Memory B cell (primary cell): ENCODE data around the gene OBP2B.
"Not testable (repeated sequence)": the region's sequence is repeated elsewhere in the genome, so short reads cannot be mapped to it uniquely, and the experiment has no call there.

ENCODE experiments used
- ATAC-seq: fragments of 150-1000 bp; cut with Tn5 transposase; 2 replicates; pipeline ENCODE4 v1.10.0; 2021; ENCODE audit warnings: low read depth, mild to moderate bottlenecking, moderate library complexity
- DNase-seq, 2 donors: peaks; one replicate each; pipeline ENCODE4 v3.0.0; 2022; ENCODE audit warnings: low spot score in 2 of 2
- H3K27ac Mint-ChIP-seq: one replicate; pipeline ENCODE4 v1.8.0; 2022; ENCODE audit warnings: mild to moderate bottlenecking, moderate library complexity, mixed read lengths
- H3K27me3 Mint-ChIP-seq: one replicate; pipeline ENCODE4 v1.8.0; 2022; ENCODE audit warnings: mixed read lengths
- H3K36me3 Mint-ChIP-seq: one replicate; pipeline ENCODE4 v1.8.0; 2022; ENCODE audit warnings: mild to moderate bottlenecking, mixed read lengths
- H3K4me1 Mint-ChIP-seq: one replicate; pipeline ENCODE4 v1.8.0; 2022; ENCODE audit warnings: mixed read lengths
- H3K4me3 Mint-ChIP-seq: one replicate; pipeline ENCODE4 v1.8.0; 2022; ENCODE audit warnings: mild to moderate bottlenecking, moderate library complexity, mixed read lengths
- H3K9me3 Mint-ChIP-seq: one replicate; pipeline ENCODE4 v1.8.0; 2022; ENCODE audit warnings: mixed read lengths

The OBP2B gene

DNA sequence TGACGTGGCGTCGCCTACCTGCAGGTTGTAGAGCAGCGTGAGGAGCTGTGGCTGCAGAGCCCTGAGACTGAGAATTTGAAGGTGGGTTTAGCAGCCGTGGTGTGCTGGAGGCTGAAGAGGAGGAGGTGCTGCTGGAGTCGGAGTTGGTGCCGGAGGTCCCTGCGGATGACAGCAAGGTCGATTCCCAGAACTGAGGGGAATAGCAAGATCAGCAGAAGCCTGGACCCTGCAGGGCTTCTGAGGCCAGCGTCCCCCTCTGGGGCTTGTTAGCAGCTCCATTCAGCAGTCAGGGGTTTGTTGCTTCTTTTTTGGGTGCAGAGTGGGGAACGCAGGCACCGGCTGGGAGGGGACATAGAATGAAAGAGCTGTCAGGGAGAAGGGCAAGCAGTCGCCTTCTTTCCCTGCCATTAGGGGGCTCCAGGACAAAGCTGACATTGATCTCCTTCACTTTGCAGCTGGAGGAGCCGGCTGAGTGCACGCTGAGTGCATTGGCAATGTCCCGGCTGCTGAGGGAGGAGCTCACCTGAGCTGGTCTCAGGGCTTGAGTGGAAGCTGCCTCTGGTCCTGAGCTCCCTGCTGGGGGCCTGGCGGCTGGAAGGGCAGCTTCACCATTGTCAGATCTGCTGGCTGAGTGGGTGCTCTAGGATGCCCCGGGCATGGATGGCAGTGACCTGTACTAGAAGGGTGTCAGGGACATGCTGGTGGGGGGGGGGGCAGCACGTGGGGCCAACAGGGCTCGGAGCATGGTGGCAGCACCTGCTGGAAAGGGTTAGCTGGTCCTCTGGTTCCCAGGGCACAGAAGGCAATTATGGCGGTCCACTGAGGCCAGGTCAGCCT, 20.8 kb downstream of the OBP2B start:
- ATAC-seq = no peak
- peaks cover 8% of the 10 kb centered on the region for H3K4me1 Mint-ChIP-seq
- no peak overlapping the region for H3K4me3 Mint-ChIP-seq
- H3K27ac Mint-ChIP-seq = no peak overlapping the region
- H3K36me3 Mint-ChIP-seq = no peaks in the 10 kb centered on the region
- no peak for DNase-seq
- peaks cover 13% of the 10 kb centered on the region for H3K27me3 Mint-ChIP-seq
- H3K9me3 Mint-ChIP-seq = no peaks in the 10 kb centered on the region

DNA sequence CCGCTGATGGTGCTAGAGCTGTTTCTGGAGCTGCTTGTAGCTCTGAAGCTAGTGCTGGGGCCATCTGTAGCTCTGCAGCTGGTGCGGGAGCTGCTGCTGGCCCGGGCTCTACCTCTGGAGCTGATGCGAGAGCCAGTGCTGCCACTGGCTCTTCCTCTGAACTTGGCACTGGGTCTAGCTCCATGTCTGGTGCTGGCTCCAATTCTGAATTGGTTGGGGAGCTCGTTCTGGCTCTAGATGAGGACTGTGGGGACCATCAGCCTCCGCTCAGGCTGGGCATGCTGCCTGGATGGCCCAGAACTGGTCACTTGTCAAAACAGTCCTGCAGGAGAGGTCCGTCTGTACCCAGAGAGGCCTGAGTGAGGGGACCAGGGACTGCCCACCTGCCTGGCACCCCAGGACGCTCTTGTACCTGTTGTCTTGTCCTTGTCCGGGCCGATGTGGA, 21.5 kb downstream of the OBP2B start:
- Mint-ChIP-seq H3K27ac (no peak overlapping the region), H3K27me3 (peaks cover 15% of the 10 kb centered on the region), H3K36me3 (no peaks in the 10 kb centered on the region), H3K4me3 (no peak overlapping the region), H3K4me1 (peaks cover 8% of the 10 kb centered on the region), H3K9me3 (no peaks in the 10 kb centered on the region)
- no peak for ATAC-seq
- no peak for DNase-seq

GRCh38 chr9:133186736-133187135, 22.3 kb downstream of the OBP2B start:
- H3K9me3 Mint-ChIP-seq = no peaks in the 10 kb centered on the region
- H3K36me3 Mint-ChIP-seq = no peaks in the 10 kb centered on the region
- H3K4me1 Mint-ChIP-seq = peaks cover 8% of the 10 kb centered on the region
- ATAC-seq = no peak
- DNase-seq = no peak
- no peak overlapping the region for H3K27ac Mint-ChIP-seq
- no peak overlapping the region for H3K4me3 Mint-ChIP-seq
- peaks cover 14% of the 10 kb centered on the region for H3K27me3 Mint-ChIP-seq

GRCh38 chr9:133184971-133185370, 24.1 kb downstream of the OBP2B start:
- peak; percentile 46 for ATAC-seq
- no peak overlapping the region for H3K4me3 Mint-ChIP-seq
- no peak for DNase-seq
- H3K4me1 Mint-ChIP-seq = peaks cover 8% of the 10 kb centered on the region
- H3K27me3 Mint-ChIP-seq = peaks cover 16% of the 10 kb centered on the region
- no peaks in the 10 kb centered on the region for H3K9me3 Mint-ChIP-seq
- H3K36me3 Mint-ChIP-seq = no peaks in the 10 kb centered on the region
- no peak overlapping the region for H3K27ac Mint-ChIP-seq

DNA sequence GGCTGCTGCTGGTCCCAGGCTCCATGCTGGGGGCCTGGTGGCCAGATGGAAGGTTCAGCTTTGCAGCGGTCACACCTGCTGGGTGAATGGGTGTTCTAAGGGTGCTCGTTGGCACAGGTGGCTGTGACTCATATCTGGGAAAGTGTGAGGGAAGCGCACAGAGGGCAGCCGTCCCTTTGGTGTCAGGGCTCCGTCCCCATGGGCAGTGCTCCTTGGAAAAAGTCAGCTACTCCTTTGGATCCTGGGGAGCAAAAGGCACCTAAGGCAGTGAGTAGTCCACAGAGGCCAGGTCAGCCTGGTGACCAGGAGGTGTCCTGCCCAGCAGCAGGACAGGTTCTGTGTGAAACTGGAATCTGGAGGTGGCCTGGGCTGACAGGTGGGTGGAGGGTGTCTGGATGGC, 26.9 kb downstream of the OBP2B start:
- no peaks in the 10 kb centered on the region for H3K9me3 Mint-ChIP-seq
- H3K4me1 Mint-ChIP-seq = peaks cover 8% of the 10 kb centered on the region
- H3K27me3 Mint-ChIP-seq = peaks cover 13% of the 10 kb centered on the region
- no peak overlapping the region for H3K27ac Mint-ChIP-seq
- ATAC-seq (no peak), DNase-seq (no peak)
- no peaks in the 10 kb centered on the region for H3K36me3 Mint-ChIP-seq
- no peak overlapping the region for H3K4me3 Mint-ChIP-seq

GRCh38 chr9:133181561-133181960, 27.5 kb downstream of the OBP2B start:
- ATAC-seq = no peak
- H3K27ac Mint-ChIP-seq = no peak overlapping the region

DNA sequence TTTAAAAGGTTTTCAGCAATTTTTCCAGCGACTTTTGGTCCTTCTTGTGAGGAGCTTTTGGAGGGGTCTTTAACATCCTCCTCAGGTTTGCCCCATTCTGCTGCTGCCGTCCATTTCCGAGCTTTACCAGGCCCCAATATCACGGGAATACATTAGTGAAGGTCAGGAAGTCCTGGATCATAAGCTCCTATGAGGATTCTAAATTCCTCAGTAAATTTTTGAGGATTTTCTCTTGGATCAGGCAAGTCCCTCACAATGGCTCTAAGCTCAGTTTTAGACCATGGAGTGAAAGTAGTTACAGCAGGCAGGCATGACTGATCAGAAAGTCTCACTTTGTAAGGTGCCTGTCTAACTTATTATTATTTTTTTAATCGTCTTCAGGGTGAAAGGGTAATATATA, 28.1 kb downstream of the OBP2B start:
- H3K4me1 Mint-ChIP-seq = peaks cover 5% of the 10 kb centered on the region
- DNase-seq = no peak
- H3K27me3 Mint-ChIP-seq = peaks cover 11% of the 10 kb centered on the region
- H3K4me3 Mint-ChIP-seq = no peak overlapping the region
- no peaks in the 10 kb centered on the region for H3K36me3 Mint-ChIP-seq
- ATAC-seq = no peak
- H3K9me3 Mint-ChIP-seq = no peaks in the 10 kb centered on the region
- no peak overlapping the region for H3K27ac Mint-ChIP-seq

More at GRCh38 chr9:133181561-133181960, 27.5 kb downstream of the OBP2B start:
- Mint-ChIP-seq H3K4me1 (peaks cover 8% of the 10 kb centered on the region), H3K27me3 (peaks cover 13% of the 10 kb centered on the region), H3K9me3 (no peaks in the 10 kb centered on the region), H3K36me3 (no peaks in the 10 kb centered on the region), H3K4me3 (no peak overlapping the region)
- DNase-seq = no peak

DNA sequence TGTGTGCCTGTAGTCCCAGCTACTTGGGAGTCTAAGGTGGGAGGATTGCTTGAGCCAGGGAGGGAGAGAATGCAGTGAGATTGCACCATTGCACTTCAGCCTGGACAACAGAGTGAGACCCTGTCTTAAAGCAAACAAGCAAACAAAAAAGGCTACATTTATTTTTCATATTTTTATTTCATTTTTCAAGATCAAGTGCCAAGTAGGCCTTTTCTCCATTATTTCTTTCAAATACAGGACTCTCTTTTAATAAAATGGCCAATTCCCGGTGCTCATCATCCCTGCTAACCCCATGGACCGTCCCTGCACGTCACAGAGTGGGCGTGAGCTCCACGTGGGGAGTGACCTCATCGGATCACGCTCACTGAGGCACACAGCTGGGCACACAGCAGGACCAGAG, 36.0 kb downstream of the OBP2B start:
- Mint-ChIP-seq H3K4me3 (no peak overlapping the region), H3K36me3 (no peaks in the 10 kb centered on the region), H3K27me3 (peaks cover 13% of the 10 kb centered on the region), H3K27ac (no peak overlapping the region), H3K4me1 (peaks cover 16% of the 10 kb centered on the region), H3K9me3 (no peaks in the 10 kb centered on the region)
- DNase-seq = no peak
- no peak for ATAC-seq

DNA sequence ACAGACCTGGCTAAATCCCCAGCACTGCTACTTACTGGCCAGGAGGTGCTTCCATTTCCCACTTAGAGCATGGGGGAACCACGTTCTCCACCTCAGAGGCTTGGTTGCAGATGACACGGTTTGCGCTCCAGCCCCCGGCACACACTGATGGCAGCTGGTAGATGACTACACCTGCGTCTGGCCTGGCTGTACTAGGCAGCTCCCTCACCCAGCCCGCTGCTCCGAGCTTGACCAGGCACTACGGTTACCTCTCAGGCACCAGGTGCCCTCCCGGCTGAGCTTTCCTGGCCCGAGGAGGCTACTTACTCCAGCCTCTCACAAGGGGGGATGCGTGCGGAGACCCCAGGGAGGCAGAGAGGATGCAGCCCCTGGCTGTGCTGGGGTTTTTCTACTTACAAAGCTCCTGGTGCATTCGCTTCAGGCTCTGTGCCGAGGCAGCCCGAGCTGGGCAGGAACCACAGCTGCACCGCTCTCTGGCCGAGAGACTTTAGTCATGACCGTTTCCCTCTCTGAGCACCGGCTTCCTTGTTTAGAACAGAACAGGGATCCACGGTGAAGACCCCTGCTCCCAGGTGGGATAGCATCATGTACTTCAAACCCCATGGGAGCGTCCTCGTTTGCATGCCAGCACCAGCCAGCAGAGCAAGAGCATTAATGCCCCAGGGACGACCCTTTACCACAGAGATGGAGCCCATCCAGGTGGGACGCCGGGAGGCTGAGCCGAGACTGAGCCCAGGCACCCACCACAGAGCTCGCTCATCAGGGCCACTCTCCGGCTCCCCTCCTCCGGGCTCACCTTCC, 37.7 kb downstream of the OBP2B start:
- ATAC-seq (peak; percentile 84), DNase-seq (peak; percentile 31 to 39)
- Mint-ChIP-seq H3K4me3 (peak overlapping the region; percentile 76), H3K4me1 (peaks cover 16% of the 10 kb centered on the region), H3K27me3 (peaks cover 13% of the 10 kb centered on the region), H3K27ac (peak overlapping the region; percentile 62), H3K36me3 (no peaks in the 10 kb centered on the region), H3K9me3 (no peaks in the 10 kb centered on the region)

- no peaks in the 10 kb centered on the region for H3K36me3 Mint-ChIP-seq
- ATAC-seq (no peak), DNase-seq (no peak)
- peak overlapping the region; percentile 76 for H3K4me3 Mint-ChIP-seq
- no peaks in the 10 kb centered on the region for H3K9me3 Mint-ChIP-seq
- H3K27ac Mint-ChIP-seq = no peak overlapping the region
- H3K4me1 Mint-ChIP-seq = peaks cover 16% of the 10 kb centered on the region
- H3K27me3 Mint-ChIP-seq = peaks cover 15% of the 10 kb centered on the region
Observed at GRCh38 chr9:133170716-133171115, 38.3 kb downstream of the OBP2B start.

DNA sequence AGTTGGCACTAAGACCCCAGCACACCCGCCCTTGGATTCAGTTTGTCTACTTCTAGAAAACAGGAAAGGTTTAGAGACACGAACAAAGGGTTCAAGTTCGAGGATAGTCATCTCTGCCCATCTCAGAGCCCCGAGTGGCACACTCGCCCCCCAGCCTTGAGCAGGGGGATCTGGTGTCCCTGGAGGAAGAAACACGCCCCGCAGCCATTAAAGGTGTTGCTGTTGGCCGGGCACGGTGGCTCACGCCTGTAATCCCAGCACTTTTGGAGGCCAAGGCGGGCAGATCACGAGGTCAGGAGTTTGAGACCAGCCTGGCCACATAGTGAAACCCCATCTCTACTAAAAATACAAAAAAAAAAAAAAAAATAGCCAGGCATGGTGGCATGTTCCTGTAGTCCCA, 39.4 kb downstream of the OBP2B start:
- ATAC-seq, DNase-seq, H3K27ac Mint-ChIP-seq, H3K4me3 Mint-ChIP-seq, H3K9me3 Mint-ChIP-seq, H3K36me3 Mint-ChIP-seq: not testable (repeated sequence)
- Mint-ChIP-seq H3K27me3 (peaks cover 11% of the 10 kb centered on the region), H3K4me1 (peaks cover 16% of the 10 kb centered on the region)

DNA sequence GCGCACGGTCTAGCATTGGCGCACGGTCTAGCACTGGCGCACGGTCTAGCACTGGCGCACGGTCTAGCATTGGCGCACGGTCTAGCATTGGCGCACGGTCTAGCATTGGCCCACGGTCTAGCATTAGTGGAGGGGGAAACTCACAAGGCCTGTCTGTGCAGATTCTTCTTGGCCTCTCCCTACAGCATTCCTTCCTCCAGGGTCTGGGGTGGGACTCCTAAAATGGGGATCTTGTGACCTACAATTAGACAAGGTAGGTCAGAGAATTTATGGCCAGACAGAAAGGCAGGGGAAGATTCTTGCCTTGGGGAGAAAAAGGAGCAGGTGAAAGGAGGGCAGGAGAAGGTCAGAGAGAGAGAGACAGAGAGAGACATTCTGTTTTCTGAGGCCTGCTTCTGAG, 39.9 kb downstream of the OBP2B start:
- peaks cover 11% of the 10 kb centered on the region for H3K27me3 Mint-ChIP-seq
- no peaks in the 10 kb centered on the region for H3K36me3 Mint-ChIP-seq
- H3K9me3 Mint-ChIP-seq = no peaks in the 10 kb centered on the region
- no peak for ATAC-seq
- DNase-seq = no peak
- H3K4me3 Mint-ChIP-seq = no peak overlapping the region
- no peak overlapping the region for H3K27ac Mint-ChIP-seq
- peaks cover 16% of the 10 kb centered on the region for H3K4me1 Mint-ChIP-seq

DNA sequence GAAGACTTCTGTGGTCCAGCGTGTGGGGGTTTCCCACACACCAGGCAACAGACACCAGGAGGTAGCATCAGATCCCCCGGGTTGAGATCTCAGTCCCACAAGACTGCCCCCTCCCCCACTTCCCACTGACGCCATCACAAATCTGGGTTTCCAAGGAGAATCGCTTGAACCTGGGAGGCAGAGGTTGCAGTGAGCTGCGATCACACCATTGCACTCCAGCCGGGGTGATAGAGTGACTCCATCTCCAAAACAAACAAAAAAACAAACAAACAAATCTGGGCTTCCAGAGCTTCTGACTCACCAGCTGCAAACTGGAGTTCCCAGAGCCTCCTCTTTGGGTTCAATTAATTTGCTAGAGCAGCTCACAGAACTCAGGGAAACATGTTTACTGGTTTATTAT, 40.6 kb downstream of the OBP2B start:
- peaks cover 19% of the 10 kb centered on the region for H3K4me1 Mint-ChIP-seq
- peaks cover 11% of the 10 kb centered on the region for H3K27me3 Mint-ChIP-seq
- H3K4me3 Mint-ChIP-seq = no peak overlapping the region
- H3K27ac Mint-ChIP-seq = no peak overlapping the region
- H3K36me3 Mint-ChIP-seq = no peaks in the 10 kb centered on the region
- no peak for ATAC-seq
- DNase-seq = no peak
- H3K9me3 Mint-ChIP-seq = no peaks in the 10 kb centered on the region

DNA sequence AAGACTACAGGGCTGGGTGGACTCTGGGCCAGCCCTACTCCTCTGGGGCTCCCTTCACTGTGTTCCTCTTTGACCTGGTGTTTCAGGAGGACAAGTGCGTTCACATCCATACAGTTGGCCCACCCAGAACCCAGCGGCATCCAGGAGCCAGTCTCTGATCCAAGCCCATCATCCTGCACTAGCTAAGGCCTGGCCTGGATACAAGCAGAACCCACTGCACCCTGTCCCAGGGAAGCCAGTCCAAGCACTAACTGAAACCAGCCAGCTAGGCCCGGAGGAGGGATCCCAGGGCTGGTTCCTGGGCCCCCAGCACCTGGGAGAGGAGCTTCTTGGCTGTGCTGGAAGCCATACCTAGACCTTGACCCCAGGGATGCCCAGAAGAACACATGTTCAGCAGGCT, 41.3 kb downstream of the OBP2B start:
- Mint-ChIP-seq H3K27me3 (peaks cover 11% of the 10 kb centered on the region), H3K9me3 (no peaks in the 10 kb centered on the region), H3K36me3 (no peaks in the 10 kb centered on the region), H3K4me3 (no peak overlapping the region), H3K4me1 (peaks cover 19% of the 10 kb centered on the region), H3K27ac (no peak overlapping the region)
- ATAC-seq = no peak
- DNase-seq = no peak
